ENCODE data around the gene TRDN.

DNA sequence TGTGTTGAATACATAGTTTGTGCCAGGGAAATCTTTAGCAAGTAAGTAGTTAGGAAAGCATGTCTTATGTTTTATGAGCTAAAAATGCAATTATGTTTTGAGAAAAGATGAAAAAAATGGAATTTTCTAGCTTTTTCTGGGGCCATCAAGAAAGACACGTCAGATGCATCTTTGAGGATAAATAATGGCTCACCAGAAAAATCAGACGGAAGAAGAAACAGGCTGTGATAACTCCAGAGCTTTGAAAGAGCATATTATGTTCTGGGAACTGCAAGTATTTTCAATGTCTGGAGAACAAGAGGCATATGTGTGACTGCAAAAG lies 467.0 kb downstream of the TRDN start:
- no peak for TF ChIP-seq POLR2A (IDR thresholded peaks at IDR 0.05)
- TF ChIP-seq, protein P1, sequence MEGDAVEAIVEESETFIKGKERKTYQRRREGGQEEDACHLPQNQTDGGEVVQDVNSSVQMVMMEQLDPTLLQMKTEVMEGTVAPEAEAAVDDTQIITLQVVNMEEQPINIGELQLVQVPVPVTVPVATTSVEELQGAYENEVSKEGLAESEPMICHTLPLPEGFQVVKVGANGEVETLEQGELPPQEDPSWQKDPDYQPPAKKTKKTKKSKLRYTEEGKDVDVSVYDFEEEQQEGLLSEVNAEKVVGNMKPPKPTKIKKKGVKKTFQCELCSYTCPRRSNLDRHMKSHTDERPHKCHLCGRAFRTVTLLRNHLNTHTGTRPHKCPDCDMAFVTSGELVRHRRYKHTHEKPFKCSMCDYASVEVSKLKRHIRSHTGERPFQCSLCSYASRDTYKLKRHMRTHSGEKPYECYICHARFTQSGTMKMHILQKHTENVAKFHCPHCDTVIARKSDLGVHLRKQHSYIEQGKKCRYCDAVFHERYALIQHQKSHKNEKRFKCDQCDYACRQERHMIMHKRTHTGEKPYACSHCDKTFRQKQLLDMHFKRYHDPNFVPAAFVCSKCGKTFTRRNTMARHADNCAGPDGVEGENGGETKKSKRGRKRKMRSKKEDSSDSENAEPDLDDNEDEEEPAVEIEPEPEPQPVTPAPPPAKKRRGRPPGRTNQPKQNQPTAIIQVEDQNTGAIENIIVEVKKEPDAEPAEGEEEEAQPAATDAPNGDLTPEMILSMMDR (IDR thresholded peaks at IDR 0.05 in 8 of 11, conservative IDR thresholded peaks at IDR 0.05 in 3 of 11): no peak
- no peak for TF ChIP-seq POLR2AphosphoS5 (IDR thresholded peaks at IDR 0.05)
